AG04449 (cell line): ENCODE results near the gene OR2G6.
"Not testable (repeated sequence)": the region's sequence is repeated elsewhere in the genome, so short reads cannot be mapped to it uniquely, and the experiment has no call there.

Experiments used
- CTCF ChIA-PET: fragments of 350-600 bp; formaldehyde crosslinking; extraction: SDS; loops from one replicate; lab custom pipeline; 2021; ENCODE audit warnings: antibody characterized with exemption; lab: Yijun Ruan, JAX
- POLR2A ChIA-PET: fragments of 400-600, 350-600 bp; formaldehyde crosslinking; extraction: SDS; loops from one replicate; lab custom pipeline; 2020; ENCODE audit warnings: antibody characterized with exemption, inconsistent platforms; lab: Yijun Ruan, JAX
- DNase-seq: peaks from one replicate; pipeline ENCODE4 v3.0.0-alpha.2; 2010; ENCODE audit warnings: low read depth, low spot score
- H3K4me3 ChIP-seq: 2 replicates; pipeline ENCODE4 v1.5.1; 2011; ENCODE audit warnings: low read depth, mild to moderate bottlenecking, control low read depth, low read length
- TF ChIP-seq, protein P1 (sequence below): IDR thresholded peaks from one replicate; pipeline ENCODE4 v1.5.1; 2011; ENCODE audit warnings: mild to moderate bottlenecking, moderate library complexity, low read length, control low read depth, inconsistent platforms; ENCODE audit not compliant: insufficient read depth; ENCODE audit errors: missing control alignments

OR2G6 gene

DNA sequence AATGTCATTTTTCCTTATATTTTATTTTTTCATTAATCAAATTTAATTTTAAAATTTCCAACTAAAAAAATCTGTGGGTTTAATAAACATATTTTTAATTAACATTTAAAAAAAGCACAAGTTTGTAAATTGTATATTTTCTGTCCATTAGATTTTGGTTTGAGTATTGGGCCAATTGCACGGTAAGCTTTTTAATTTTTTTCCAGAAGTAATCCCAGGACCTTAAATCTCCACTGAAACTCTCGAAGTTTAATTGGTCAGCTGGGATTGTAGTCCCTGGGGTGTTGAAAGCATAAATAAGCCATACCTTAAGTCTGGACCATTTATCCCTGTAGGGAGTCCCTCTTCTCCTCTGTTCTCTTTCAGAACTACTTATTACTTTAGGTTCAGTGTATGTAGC is at the start of gene OR2G6:
Gene OR2G6, plus strand, starts transcription at position 301 of the 400 bp plus-strand sequence. CDS start 13,574 bp downstream, outside the sequence.
- CTCF ChIA-PET, DNase-seq, H3K4me3 ChIP-seq, POLR2A ChIA-PET: not testable (repeated sequence)

DNA sequence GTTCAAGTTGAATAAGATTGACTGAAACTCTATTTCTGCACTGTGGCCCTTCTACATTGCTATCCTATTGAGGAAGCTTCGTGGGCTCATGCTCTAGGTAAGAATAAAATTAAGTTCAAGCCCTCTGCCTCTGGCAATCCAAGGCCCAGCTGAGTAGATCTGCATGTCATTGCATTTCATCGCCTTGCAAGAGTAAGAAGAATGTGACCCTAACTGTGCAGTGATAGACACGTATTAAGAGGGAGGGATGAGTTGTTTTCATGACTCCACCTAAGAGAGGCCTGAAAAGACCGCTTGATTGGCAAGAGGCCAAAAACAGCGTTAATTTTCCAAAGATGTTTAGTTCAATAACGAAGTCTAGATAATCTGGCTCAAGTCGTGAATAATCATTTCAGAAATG is 48.8 kb upstream of the OR2G6 start:
- H3K4me3 ChIP-seq, DNase-seq, POLR2A ChIA-PET, CTCF ChIA-PET: not testable (repeated sequence)

DNA sequence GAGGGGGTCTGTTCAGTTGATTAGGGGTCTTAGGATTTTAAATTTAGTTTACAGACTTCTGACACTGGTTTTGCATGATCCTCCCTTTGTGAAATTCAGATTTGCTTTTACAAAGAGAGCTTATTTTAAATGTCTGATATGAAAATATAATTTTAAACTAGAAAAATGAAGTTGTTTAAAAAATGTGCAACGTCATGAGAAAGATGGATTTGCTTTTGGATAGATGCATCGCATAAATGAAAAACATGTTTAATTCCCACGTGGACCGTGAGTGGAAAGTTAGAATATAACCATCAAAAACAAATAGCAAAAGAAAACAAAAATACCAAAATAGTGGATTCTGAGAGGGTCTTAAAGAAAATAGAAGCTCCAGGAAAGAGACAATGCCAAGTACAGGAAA is 36.7 kb upstream of the OR2G6 start:
- no peak for DNase-seq
- no peak overlapping the region for H3K4me3 ChIP-seq
- ChIA-PET CTCF (no interaction called here), POLR2A (no interaction called here)
- TF ChIP-seq, protein P1, sequence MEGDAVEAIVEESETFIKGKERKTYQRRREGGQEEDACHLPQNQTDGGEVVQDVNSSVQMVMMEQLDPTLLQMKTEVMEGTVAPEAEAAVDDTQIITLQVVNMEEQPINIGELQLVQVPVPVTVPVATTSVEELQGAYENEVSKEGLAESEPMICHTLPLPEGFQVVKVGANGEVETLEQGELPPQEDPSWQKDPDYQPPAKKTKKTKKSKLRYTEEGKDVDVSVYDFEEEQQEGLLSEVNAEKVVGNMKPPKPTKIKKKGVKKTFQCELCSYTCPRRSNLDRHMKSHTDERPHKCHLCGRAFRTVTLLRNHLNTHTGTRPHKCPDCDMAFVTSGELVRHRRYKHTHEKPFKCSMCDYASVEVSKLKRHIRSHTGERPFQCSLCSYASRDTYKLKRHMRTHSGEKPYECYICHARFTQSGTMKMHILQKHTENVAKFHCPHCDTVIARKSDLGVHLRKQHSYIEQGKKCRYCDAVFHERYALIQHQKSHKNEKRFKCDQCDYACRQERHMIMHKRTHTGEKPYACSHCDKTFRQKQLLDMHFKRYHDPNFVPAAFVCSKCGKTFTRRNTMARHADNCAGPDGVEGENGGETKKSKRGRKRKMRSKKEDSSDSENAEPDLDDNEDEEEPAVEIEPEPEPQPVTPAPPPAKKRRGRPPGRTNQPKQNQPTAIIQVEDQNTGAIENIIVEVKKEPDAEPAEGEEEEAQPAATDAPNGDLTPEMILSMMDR = no peak

DNA sequence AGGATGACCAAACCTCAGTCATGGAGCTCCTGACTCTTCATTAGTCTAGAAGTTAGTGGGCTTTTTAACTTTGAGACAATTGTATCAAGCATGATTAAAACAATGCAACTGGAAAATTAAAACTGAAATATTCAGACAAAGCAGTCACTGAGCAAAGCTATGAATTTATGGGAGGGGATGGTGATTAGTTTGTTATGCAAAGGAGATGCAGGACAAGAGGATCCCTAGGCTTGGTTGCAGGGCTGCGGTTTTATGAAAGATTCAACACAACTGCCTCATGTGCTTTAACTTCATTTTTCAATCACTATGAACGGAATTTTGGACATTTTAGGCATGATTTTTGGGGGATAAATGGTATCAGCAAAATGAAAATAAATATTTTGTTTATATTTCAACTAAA is 35.8 kb upstream of the OR2G6 start:
- POLR2A ChIA-PET, H3K4me3 ChIP-seq, DNase-seq, CTCF ChIA-PET: not testable (repeated sequence)

DNA sequence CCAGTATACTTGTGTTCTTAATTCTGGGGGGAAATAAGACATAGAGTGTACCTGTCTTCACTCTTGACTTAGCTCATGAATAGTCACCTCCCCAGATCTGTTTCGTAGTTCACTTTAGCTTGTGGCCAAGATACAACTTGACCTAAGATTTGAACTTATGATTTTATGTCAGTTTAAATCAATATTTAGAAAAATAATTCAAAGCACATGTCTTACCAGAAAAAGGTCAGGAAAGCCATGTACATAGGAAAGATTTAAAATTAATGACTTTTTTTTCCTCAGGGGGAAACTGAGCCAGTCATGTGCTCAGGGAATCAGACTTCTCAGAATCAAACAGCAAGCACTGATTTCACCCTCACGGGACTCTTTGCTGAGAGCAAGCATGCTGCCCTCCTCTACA is 34.8 kb upstream of the OR2G6 start, which contains the start of gene OR2T3:
Gene OR2T3, plus strand, starts transcription at position 301 of the 400 bp plus-strand sequence. Its CDS starts 0 bp downstream, at position 301.
- POLR2A ChIA-PET, DNase-seq, CTCF ChIA-PET, H3K4me3 ChIP-seq: not testable (repeated sequence)

DNA sequence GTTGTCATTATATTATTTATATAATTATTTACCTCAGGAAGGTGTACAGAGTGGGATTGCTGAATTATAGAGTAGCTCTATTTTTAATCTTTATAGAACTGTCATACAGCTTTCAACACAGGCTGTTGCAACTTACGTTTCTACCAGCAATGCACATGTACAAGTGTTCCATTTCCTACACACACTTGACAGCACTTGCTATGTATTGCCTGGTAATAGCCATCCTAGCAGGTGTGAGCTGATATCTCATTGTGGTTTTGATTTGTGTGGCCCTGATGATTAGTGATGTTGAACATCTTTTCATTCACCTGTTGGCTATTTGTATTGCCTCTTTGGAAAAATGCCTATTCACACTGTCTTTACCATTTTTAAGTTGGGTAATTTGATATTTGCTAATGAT is 32.2 kb upstream of the OR2G6 start:
- POLR2A ChIA-PET, DNase-seq, CTCF ChIA-PET, H3K4me3 ChIP-seq: not testable (repeated sequence)

DNA sequence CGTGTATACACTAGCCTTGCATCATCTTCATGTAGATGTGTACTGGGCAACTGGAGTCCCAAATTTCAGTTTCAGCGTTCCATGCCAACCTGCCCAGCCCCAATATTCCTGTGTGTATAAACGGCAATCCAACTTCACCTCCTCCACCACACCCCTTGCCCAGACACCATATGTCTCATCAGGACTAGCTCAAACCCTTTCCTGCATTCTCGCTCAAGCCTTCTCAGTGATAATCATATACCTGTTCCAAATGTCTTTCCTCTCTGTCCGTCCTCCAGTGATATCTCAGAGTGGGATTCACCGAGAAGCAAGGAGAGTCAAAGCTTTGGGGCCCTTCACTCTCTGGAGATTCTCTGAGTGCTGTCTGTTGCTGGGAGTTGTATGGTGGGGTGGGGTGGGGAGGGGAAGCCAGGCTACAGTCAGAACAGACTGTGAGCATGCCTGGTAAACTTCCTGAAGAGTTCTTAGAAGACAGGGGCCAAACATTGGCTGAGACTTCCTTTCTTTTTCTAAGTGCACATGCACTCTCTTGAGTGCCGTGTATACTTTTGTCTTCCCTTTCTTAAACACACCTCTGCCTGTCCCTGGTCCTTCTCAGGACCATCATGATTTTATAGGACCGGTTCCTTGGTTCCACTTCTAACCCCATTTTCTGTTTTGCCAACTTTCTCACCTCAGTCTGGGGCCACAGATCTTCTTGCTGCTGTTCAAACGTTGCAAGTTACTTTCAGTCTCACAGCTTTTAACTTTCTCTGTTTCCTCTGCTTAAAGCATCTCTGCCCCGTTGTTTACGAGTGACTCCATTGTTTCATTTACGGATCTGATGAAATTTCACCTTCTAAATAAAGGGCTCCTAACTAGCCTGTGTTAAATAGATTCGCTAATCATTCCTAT is 25.9 kb upstream of the OR2G6 start:
- CTCF ChIA-PET, POLR2A ChIA-PET, DNase-seq, H3K4me3 ChIP-seq: not testable (repeated sequence)

DNA sequence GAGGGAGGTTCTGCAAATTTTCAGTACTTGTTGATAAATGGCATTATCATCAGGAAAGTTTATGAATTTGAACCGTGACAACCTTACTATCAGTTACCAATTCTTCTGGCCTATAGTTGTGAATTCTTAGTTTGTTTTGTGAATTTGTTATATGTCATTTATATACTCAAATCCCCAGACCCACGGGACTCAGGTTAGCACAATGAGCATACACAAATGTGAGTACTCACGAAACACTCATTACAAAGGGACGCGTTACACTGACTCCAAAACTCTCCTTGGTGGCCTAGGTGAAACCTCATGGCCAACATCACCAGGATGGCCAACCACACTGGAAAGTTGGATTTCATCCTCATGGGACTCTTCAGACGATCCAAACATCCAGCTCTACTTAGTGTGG is 19.6 kb upstream of the OR2G6 start, which contains the start of gene OR2T5:
Gene OR2T5, plus strand, starts transcription at position 301 of the 400 bp plus-strand sequence. Its CDS starts 0 bp downstream, at position 301.
- CTCF ChIA-PET, POLR2A ChIA-PET, DNase-seq, H3K4me3 ChIP-seq: not testable (repeated sequence)

DNA sequence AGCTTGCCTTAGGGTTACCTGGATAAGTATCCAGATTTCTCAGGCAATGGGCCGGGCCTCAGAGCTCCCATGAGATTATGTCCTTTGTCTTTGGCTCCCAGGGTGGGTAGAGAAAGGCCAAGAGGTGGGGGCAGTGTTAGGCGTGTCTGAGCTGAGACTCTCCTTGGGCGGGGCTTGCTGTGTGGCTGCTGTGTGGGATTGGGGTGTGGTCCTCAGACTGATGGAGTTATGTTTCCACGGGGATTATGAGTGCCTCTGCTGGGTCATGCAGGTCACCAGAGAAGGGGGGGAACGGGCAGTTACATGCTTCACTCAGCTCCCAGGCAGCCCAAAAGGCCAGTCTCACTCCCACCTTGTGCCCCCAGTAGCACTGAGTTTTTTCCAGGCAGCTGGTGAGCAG is 11.2 kb upstream of the OR2G6 start:
- CTCF ChIA-PET, DNase-seq, H3K4me3 ChIP-seq, POLR2A ChIA-PET: not testable (repeated sequence)

DNA sequence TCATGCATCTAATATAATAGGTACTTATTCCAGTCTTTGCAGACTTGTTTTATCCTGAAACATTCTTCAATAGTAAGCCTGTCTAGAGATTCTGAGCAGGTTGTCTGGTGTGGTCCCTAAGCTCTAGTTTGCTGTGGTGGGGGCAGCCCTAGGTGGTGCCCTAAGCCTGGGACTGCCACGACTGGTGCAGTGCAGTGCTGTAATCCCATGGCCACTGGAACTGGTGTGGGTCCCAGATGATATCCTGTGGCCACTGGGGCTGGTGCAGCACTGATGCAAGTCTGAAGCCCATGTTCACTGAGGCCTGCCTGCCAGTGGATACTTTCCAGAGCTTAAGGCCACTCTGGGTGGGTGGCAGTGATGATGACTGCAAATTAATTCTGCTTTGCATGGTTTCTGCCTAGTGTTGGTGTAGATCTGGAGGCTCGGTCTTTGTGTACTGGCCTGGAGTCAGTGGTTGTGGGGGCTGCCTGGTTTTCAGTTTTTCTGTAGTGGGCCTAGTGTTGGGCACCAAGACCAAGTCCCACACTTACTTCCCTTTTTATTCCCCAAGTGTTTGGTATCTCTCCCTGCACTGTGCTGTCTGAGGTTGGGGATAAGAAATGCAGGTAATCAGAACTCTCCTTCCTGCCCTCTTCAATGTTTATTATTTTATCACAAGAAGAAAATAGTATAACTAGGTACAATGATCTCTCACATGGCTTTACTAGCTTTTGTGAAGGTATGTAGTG is 7.4 kb upstream of the OR2G6 start:
- DNase-seq, H3K4me3 ChIP-seq, CTCF ChIA-PET, POLR2A ChIA-PET: not testable (repeated sequence)

DNA sequence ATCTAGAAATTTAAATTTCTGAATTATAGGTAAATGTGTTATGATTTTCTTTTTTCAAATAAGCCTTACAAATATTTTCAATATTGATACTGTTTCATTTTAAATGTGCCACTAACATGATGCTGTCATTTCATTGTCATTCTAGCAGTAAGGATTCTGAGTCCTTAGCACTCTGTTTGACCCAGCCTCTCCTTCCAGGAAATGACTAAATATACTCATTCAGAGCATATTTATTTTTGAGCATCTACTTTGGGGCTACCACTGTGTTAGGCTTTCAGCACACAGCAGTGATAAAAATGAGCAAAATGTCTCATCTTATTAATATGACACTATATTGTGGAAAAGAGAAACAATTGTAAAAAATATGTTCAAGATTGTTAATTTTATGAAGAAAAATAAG is 2.3 kb downstream of the OR2G6 start:
- H3K4me3 ChIP-seq, CTCF ChIA-PET, POLR2A ChIA-PET, DNase-seq: not testable (repeated sequence)
